ENCODE results near the gene ZFAND3. TPM values are rescaled to one million over a fixed set of nuclear protein-coding genes. Genes with fewer than 3 reads are reported as not detected.

The ZFAND3 gene
- total and polyA plus RNA-seq, 8 donors = 19.8 to 164 (median 37.3) TPM

- TF ChIP-seq CTCF (IDR thresholded peaks at IDR 0.05) (no peak), EP300 (IDR thresholded peaks at IDR 0.05) (no peak), POLR2A (IDR thresholded peaks at IDR 0.05) (no peak), POLR2AphosphoS5 (IDR thresholded peaks at IDR 0.05) (no peak)
- H3K36me3 ChIP-seq = no peaks in the 10 kb centered on the region
- WGBS, 5 donors = 74 to 88% (median 75%) methylated on average over 5 of the region's 5 CpGs
- intact Hi-C loops (cut with DNase I; ENCODE audit: low total_unique reads) = no loop called here
- no peaks in the 10 kb centered on the region for H3K9me3 ChIP-seq
- H3K27me3 ChIP-seq = no peaks in the 10 kb centered on the region
- H3K4me3 ChIP-seq = no peak overlapping the region
- DNase-seq = no peak
- H3K4me1 ChIP-seq = no peaks in the 10 kb centered on the region
- H3K27ac ChIP-seq = no peak overlapping the region
These were observed 373.0 kb downstream of the ZFAND3 start for GRCh38 chr6:38192487-38192886.

- WGBS, 5 donors = 91 to 95% (median 95%) methylated on average over 7 of the region's 7 CpGs
- no peaks in the 10 kb centered on the region for H3K4me1 ChIP-seq
These were observed 373.5 kb downstream of the ZFAND3 start for GRCh38 chr6:38193051-38193450.

GRCh38 chr6:38193481-38194281 lies 374.2 kb downstream of the ZFAND3 start:
- no peak overlapping the region for H3K27ac ChIP-seq
- H3K4me3 ChIP-seq = no peak overlapping the region
- no peak for DNase-seq
- no peaks in the 10 kb centered on the region for H3K4me1 ChIP-seq
- intact Hi-C loops (cut with DNase I; ENCODE audit: low total_unique reads) = no loop called here
- WGBS, 5 donors = 87 to 93% (median 89%) methylated on average over 9 of the region's 9 CpGs
- H3K27me3 ChIP-seq = no peaks in the 10 kb centered on the region
- no peaks in the 10 kb centered on the region for H3K9me3 ChIP-seq
- H3K36me3 ChIP-seq = no peaks in the 10 kb centered on the region
- TF ChIP-seq POLR2A (IDR thresholded peaks at IDR 0.05) = no peak
- no peak for TF ChIP-seq POLR2AphosphoS5 (IDR thresholded peaks at IDR 0.05)
- TF ChIP-seq CTCF (IDR thresholded peaks at IDR 0.05) = no peak

More at GRCh38 chr6:38193051-38193450, 373.5 kb downstream of the ZFAND3 start:
- Histone ChIP-seq H3K9me3 (no peaks in the 10 kb centered on the region), H3K4me3 (no peak overlapping the region), H3K27me3 (no peaks in the 10 kb centered on the region), H3K27ac (no peak overlapping the region), H3K36me3 (no peaks in the 10 kb centered on the region)
- DNase-seq = no peak
- TF ChIP-seq POLR2AphosphoS5 (IDR thresholded peaks at IDR 0.05) (no peak), EP300 (IDR thresholded peaks at IDR 0.05) (no peak), CTCF (IDR thresholded peaks at IDR 0.05) (no peak), POLR2A (IDR thresholded peaks at IDR 0.05) (no peak)
- intact Hi-C loops (cut with DNase I; ENCODE audit: low total_unique reads) = no loop called here

- H3K27ac ChIP-seq = no peak overlapping the region
These were observed 374.7 kb downstream of the ZFAND3 start for GRCh38 chr6:38194282-38194572.

More at GRCh38 chr6:38194282-38194572, 374.7 kb downstream of the ZFAND3 start:
- no peak for TF ChIP-seq CTCF (IDR thresholded peaks at IDR 0.05)
- TF ChIP-seq POLR2A (IDR thresholded peaks at IDR 0.05) = no peak
- TF ChIP-seq POLR2AphosphoS5 (IDR thresholded peaks at IDR 0.05) = no peak
- TF ChIP-seq EP300 (IDR thresholded peaks at IDR 0.05) = no peak
- Histone ChIP-seq H3K36me3 (no peaks in the 10 kb centered on the region), H3K4me3 (no peak overlapping the region), H3K4me1 (no peaks in the 10 kb centered on the region), H3K9me3 (no peaks in the 10 kb centered on the region), H3K27me3 (no peaks in the 10 kb centered on the region)
- no peak for DNase-seq
- intact Hi-C loops (cut with DNase I; ENCODE audit: low total_unique reads) = no loop called here
- 96 to 100% (median 98%) methylated on average over 2 of the region's 2 CpGs for WGBS, 5 donors

All from stomach (tissue), 9 donors.